GM18505 (cell line): ENCODE data around the gene CCL2.

ENCODE experiments used
- ATAC-seq: cut with Tn5 transposase; IDR thresholded peaks from one replicate; pipeline ENCODE4 v1.9.1; 2021; ENCODE audit not compliant: unreplicated experiment
- POLR2A ChIP-seq: IDR thresholded peaks from 4 replicates; pipeline ENCODE4 v1.6.1; 2011; ENCODE audit warnings: borderline replicate concordance; ENCODE audit not compliant: insufficient read depth, insufficient read length; ENCODE audit errors: extremely low read depth

The CCL2 gene

DNA sequence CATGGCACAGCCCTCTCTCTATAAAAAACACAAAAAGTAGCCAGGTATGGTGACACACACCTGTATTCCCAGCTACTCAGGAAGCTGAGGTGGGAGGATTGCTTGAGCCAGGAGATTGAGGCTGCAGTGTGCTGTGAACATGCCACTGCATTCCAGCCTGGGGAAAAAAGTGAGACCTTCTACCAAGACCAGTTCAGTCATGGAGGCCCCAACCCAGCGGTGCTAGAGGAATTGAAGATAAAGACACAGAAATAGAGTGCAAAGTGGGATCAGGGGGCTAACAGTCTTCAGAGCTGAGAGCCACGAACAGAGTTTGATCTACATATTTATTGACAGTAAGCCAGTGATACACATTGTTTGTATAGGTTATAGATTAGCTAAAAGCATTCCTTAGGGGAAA, 48.5 kb downstream of the CCL2 start:
- ATAC-seq, result no peak
- no peak for TF ChIP-seq POLR2A

DNA sequence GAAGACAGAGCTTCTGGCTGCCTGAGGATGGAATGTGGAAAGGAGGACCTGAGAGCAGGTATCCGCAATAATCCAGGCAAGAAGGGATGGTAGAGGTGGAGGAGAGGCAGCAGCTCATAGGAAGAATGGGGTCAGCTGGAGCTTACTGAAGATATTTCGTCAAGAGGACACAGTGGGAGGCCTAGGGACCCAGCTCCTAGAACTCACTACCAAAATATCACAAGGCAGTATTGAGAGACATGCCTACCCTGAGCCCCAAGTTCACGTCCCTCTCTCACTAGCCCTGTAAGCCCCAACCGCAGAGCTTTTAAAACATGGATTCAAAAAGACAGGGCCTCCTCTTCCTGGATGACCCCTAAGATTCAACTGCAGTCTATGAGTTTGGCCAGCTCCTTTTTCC, 50.0 kb downstream of the CCL2 start:
- no peak for TF ChIP-seq POLR2A
- no peak for ATAC-seq

DNA sequence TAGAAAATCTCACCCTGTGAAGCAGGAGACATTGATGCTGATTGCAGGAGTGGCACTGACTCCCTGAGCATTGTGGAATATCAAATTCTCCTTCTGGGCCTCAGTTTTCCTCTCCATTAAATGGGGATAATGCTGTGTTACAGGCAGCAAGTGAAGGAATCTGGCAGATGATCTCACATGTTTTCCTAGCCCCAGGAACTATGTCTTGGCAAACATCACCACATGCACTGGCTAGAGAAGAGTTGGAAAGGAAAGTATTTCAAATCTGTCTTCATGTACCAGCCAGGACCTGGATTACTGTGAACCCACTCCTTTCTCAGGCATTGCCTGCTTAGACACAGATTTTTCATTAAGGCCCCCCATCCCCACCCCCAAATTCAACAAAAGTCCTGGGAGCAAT, 50.5 kb downstream of the CCL2 start:
- no peak for TF ChIP-seq POLR2A

DNA sequence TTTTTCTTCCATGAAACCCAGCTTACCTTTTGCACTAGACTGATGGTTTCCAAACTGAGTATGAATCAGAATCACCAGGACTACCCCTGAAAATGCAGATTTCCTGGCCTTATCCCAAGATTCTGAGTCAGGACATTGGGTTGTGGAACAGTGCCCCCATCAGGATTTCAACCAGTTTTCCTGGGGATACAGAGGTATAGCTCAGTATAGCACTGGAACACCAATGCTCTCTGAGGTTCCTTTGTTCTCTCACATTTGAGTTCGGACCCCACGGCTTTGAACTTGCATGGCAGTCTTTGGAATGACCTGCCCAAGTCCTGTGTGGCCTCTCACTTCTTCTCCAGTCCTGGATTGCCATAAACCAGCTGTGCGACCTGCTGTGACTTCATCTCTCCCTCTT, 51.4 kb downstream of the CCL2 start:
- no peak for ATAC-seq
- TF ChIP-seq POLR2A, result no peak

More for the DNA sequence above, 50.5 kb downstream of the CCL2 start:
- no peak for ATAC-seq
